Measurements from ENCODE around the gene HCFC2.
A peak's percentile ranks its signal among the peaks of the same experiment; 100 is the strongest.
"Not testable (repeated sequence)": the region's sequence is repeated elsewhere in the genome, so short reads cannot be mapped to it uniquely, and the experiment has no call there.

The HCFC2 gene

DNA sequence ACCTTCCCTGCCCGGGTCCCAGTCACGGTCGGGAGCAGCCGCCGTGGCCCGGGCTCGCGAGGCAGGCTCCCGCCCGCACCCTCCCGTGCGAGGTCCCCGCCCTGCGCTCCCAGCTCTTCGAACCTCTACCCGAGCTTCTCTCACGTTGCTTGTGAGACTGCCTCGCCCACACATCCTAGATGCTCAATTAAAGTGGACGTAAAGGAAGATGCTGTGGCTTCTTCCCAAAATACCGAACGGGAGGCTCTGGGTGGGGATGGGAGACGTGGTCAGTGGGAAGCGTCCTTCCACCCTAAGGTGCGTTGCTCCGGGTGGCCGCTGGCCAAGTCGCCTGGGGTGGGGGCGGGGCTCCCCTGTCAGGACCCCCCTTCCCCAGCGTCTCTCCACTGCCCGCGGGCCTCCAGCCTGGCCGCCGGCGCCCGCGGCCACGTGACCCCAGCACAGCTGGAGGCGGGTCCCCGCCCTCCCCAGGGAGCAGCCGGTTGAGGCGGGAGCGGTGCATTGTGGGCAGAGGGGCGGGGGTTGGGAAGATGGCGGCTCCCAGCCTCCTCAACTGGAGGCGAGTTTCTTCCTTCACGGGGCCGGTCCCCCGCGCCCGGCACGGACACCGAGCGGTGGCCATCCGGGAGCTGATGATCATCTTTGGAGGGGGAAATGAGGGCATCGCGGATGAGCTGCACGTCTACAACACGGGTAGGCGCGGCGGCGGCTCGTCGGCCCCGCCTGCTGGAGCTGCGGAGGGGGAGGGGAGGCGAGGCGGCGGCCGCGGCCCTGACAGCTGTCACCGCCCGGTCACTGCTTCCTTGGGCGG lies at the start of gene HCFC2:
TSS of gene HCFC2 (plus strand) at position 501 of the 811 bp plus-strand sequence. CDS start at position 531, 30 bp downstream.
- DNase-seq (ENCODE audit: low read depth): peak; percentile 71

DNA sequence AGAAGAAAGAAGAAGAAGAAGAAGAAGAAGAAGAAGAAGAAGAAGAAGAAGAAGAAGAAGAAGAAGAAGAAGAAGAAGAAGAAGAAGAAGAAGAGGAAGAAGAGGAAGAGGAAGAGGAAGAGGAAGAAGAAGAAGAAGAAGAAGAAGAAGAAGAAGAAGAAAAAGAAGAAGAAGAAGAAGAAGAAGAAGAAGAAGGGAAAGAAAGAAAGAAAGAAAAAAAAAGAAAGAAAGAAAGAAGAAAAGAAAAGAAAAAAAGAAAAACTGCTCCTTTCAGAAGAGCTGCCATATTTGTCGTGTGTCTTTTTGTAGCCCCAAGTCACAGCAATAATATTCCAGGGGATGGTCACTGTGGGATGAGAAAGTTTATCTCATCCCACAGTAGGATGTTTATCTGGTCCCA lies 42.5 kb upstream of the HCFC2 start:
- not testable (repeated sequence) for DNase-seq (ENCODE audit: low read depth)

DNA sequence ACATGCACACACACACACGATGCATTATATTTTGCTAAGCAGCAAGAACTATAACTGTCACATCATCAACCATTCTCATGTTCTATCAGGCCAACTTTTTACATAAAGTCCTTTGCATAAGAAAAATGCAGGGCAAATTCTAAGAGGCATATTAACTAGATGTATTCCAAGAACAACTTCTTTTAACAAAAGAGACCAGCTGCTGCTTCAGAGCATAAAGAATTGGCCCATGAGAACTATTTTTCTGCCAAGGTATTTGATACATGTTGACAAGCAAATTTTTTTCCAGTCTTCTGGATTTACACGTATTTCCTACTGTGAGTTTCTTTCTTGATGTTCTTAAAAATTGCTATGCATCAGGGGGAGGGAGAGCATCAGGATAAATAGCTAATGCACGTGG lies 41.5 kb upstream of the HCFC2 start:
- DNase-seq (ENCODE audit: low read depth): no peak

DNA sequence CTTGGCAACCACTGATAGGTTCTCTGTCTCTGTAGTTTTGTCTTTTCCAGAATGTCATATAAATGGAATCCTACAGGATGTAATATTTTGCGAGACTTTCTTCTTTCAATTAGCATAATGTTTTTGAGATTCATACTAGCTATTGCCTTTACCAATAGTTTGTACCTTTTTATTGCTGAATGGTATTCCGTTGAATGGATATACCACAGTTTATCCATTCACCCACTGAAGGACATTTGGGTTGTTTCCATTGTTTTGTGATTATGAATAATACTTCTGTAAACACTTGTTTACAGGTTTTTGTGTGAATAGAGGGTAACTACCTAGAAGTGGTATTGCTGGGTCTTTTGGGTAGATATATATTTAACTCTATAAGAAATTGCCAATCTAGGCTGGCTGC lies 40.6 kb upstream of the HCFC2 start:
- DNase-seq (ENCODE audit: low read depth): no peak

DNA sequence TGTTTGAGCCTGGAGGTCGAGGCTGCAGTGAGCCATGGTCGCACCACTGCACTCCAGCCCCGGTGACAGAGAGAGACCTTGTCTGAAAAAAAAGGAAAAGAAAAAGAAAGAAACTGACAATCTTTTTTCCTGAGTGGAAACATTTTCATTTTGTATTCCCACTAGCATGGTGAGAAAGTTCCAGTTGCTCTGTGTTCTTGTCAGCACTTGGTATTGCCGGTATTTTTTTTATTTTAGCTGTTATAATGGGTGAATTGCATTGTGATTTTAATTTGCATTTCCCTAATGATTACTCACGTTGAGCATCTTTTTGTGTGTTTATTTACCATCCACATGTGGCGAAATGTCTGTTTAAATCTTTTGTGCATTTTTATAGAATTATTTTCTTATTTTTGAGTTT lies 40.0 kb upstream of the HCFC2 start:
- no peak for DNase-seq (ENCODE audit: low read depth)

DNA sequence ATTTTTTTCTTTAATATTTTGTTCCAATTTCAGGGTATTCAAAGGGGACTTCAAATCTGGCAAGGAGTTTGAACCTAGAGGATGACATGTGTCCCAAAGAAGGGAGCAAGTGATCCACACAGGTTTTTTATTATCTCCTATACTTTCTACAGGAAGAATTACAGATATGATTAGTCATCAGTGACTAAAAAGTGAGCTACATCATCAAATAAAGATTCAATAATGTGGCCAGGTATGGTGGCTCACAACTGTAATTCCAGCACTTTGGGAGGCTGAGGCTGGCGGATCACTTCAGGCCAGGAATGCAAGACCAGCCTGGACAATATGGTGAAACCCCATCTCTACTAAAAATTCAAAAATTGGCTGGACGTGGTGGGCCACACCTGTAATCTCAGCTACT lies 38.6 kb upstream of the HCFC2 start:
- DNase-seq (ENCODE audit: low read depth): no peak

DNA sequence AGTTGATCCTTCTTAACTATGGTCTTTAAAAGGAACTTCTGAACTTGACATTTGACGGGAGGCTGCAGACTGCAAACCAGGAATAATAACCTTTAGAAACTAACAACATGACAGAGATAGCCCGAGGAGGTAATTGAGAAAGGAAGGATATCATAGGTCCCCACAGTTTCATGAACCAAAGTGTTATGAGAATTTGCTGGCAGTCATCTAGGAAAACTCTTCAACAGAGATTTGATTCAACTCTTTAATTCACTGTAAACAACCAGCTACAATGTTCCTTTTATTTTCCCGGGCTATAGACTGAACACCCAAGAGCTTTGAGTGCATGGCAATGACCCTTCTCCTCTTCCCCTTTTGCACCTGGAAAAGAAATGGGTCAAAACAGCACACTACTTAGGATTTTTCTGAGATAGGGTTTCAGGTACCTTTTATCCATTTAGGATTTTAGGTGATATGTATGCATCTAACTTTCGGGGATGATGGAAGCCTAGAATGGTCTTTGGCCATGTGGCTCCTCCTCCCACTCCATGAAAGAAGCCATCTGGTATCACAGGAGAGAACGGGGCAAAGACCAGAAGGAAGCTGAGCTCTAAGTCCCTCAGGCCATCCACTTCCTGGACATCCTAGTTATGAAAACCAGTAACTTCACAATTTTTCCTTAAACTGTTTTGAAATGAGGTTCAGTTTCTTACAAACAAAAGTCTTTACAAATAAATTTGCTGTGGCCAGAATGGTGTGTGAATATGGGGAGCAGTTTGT lies 37.3 kb upstream of the HCFC2 start:
- DNase-seq (ENCODE audit: low read depth): no peak

DNA sequence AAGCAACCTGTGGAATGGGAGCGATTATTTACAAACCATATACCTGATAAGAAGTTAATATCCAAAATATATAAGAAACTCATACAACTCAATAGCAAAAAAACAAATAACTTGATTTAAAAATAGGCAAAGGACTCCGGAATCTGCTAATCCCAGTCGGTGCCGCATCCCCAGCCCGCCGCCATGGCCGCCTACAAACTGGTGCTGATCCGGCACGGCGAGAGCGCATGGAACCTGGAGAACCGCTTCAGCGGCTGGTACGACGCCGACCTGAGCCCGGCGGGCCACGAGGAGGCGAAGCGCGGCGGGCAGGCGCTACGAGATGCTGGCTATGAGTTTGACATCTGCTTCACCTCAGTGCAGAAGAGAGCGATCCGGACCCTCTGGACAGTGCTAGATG lies 33.7 kb upstream of the HCFC2 start:
- DNase-seq (ENCODE audit: low read depth): not testable (repeated sequence)

DNA sequence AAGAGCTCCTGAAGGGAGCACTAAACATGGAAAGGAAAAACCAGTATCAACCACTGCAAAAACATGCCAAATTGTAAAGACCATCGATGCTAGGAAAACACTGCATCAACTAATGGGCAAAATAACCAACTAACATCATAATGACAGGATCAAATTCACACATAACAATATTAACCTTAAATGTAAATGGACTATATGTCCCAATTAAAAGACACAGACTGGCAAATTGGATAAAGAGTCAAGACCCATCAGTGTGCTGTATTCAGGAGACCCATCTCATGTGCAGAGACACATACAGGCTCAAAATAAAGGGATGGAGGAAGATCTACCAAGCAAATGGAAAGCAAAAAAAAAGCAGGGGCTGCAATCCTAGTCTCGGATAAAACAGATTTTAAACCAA lies 28.2 kb upstream of the HCFC2 start:
- DNase-seq (ENCODE audit: low read depth): not testable (repeated sequence)

DNA sequence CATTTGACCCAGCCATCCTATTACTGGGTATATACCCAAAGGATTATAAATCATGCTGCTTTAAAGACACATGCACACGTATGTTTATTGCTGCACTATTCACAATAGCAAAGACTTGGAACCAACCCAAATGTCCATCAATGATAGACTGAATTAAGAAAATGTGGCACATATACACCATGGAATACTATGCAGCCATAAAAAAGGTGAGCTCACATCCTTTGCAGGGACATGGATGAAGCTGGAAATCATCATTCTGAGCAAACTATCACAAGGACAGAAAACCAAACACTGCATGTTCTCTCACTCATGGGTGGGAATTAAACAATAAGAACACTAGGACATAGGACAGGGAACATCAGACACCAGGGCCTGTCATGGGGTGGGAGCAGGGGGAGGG lies 24.6 kb upstream of the HCFC2 start:
- DNase-seq (ENCODE audit: low read depth): not testable (repeated sequence)

DNA sequence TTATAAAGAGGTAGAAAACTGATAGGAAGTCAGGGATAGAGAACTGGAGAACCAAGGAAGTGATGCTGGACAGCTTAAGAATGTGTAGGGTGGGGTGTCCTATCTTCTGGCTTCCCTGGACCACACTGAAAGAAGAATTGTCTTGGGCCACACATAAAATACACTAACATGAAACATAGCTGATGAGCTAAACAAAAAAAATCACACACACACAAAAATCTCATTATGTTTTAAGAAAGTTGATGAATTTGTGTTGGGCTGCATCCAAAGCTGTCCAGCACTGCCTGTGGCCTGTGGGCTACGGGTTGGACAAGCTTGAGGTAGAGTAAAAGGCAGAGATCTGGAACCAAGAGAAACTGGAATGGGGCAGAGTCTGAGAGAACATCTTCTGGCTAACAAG lies 21.8 kb upstream of the HCFC2 start:
- no peak for DNase-seq (ENCODE audit: low read depth)

DNA sequence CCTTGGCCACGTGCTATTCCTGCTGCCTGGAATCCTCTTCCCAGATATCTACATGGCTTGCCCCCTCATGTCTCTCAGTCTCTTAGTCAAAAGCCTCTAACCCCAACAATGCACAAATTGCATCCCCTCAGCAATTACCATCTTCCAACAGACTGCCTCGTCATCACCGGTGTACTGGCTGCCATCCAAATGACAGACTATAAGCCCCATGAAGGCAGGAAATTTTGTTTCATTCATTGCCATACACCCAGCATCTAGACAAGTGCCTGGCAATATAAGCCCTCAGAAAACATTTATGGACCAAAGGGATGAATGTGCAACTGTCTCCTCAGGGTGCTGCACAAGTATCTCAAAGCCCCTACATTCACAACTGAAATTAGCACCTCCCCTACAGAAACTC lies 20.2 kb upstream of the HCFC2 start:
- DNase-seq (ENCODE audit: low read depth): no peak

DNA sequence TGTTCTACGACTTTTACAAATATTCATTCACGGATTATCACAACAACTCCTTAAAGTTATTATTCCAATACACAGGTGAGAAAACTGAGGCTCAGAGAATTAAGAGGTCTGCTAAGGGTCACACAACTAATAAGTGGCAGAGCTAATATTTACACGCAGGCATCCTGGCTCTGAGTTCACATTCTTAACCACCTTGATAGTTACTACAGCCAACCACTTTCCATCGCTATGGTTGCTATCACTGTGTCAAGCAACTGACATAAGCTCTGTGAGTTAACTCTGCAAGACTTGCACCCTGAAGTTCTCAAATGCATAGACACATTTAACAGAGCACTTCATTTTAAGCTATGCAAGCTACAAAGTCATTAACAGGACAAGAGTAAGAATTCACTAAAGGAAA lies 18.0 kb upstream of the HCFC2 start:
- no peak for DNase-seq (ENCODE audit: low read depth)

DNA sequence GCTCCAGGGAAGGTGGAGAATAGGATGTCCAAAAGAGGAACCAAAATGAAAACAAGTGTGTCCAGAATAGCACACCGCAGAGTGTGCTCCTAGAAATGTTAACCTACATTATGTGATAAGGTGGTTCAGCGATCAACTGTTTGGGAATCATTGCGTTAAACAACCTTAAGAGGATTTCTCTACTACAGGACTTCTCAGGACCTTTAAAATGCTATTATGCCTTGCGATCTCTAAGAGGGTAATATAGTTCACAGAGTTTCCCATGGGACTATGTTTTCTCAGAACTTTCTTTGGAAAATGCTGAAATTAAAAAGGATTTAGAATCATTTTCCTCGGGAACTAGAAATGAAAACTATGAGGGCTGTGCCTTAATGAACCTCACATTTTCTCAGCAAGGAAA lies 16.2 kb upstream of the HCFC2 start:
- DNase-seq (ENCODE audit: low read depth): no peak

DNA sequence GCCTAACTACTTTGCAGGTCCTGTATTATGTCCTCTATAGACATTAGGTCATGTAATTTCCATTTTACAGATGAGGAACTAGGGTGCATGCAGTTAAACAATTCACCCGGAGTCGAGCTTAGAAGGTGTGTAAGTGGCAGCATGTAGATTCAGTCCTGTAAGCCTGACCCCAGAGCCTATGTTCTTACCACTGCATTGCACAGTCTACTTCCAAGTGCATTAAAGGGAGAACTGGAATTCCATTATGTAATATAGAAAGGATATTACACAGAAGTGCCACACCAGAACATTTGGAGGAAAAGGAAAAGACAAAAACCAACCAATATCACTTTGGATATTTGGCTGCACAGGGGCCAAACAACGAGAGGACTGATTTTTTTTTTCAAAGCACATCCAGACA lies 15.5 kb upstream of the HCFC2 start:
- DNase-seq (ENCODE audit: low read depth): no peak

DNA sequence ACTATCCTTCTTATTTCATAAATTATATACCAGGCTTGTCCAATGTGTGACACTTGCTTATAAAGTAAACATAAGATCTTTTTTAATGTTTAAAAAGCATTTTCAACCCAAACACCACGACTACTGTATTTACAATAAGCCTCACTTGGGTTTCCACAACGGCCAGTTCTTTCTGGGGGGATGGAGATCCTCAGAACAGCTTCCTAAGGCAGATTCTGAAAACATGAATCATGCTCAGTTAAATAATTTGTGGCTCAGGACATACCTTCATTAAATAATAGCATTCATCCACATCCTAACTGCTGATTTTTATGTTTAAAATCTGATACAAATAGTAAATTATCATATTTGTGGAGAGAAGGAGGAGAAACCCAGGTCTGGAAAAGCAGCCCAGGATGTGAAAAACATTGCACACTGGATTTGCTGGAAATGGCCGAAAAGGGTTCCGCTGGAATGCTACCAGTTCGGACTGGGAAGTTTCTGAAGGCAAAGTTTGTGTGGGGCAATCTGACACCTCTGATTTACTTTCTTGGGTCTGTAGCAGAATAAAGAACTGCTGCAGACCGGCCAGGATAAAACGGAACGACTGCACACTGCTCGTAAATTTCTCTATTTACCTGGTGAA lies 14.9 kb upstream of the HCFC2 start:
- no peak for DNase-seq (ENCODE audit: low read depth)

DNA sequence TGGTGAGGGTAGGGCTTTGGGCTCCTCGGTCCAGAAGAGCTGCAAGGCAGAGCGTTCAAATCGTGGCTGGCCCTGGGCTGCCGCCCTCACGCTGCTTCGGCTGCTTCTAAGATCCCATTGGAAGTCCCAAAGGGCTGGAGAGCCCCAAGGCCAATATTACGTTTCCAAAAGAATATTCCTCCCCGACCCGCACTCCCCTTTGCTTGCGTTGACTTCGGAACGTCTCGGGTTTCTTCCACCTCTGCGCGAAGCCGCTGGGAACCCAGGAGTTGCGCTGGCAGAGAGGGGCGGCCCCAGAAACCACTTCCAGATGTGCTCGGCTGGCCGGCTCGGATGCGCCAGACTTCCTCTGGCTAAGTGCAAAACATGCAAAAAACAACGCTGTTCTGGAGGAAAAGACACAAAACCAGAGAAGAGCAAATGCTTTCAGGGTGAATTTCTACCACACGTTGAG lies 14.4 kb upstream of the HCFC2 start, which contains the start of gene GLT8D2:
TSS of gene GLT8D2 (minus strand) at position 285 of the 454 bp plus-strand sequence. CDS start 30,539 bp downstream, outside the sequence.
- DNase-seq (ENCODE audit: low read depth): no peak

DNA sequence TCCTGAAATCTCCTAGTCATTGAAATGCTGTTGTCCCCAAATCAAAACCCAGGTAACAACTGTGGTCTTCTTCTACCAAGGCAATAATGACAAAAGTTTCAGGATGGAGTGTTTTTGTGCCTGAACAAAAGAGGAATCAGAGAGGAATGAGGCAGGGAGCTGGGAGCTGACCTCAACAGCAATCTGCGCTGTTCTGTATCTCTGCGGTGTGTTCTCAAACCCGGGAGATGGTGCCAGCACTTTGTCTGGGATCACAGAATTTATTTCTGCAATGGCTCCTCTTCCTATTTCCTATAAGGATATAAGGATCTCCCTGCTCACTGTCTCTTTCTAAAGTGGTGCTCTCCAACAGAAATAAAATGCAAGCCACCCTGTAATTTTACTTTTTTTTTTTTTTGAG lies 13.9 kb upstream of the HCFC2 start:
- DNase-seq (ENCODE audit: low read depth): no peak

DNA sequence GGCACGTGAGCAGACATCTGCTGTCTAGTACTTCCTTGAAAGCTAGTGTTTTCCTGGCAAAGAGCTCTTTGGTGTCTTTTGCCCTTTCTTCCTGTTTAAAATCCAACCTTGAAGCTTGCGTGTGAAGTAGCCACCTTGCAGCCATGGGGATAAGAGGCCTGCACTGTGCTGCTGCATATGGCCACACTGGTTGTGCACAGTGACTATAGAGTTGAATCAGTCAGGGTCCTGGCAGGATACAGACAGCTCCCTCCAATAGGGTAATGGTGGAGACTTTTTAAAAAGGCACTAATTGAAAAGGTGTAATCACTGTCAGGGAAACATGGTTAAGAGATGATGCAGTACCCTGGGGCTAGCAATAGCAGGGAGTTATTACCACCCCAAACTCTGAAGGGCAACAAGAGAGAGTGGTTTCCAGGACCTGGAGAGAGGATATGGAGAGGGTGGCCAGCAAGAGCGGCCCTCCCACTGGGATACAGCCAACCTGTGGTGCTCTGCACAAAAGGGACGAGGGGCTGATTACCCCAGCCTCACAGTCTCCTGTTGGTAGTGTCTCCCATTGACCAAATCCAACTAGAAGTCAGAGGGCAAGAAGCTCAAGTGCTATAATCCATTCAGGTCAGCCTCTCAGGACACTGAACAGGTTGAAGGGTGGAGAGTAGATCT lies 9.5 kb upstream of the HCFC2 start:
- DNase-seq (ENCODE audit: low read depth): no peak

DNA sequence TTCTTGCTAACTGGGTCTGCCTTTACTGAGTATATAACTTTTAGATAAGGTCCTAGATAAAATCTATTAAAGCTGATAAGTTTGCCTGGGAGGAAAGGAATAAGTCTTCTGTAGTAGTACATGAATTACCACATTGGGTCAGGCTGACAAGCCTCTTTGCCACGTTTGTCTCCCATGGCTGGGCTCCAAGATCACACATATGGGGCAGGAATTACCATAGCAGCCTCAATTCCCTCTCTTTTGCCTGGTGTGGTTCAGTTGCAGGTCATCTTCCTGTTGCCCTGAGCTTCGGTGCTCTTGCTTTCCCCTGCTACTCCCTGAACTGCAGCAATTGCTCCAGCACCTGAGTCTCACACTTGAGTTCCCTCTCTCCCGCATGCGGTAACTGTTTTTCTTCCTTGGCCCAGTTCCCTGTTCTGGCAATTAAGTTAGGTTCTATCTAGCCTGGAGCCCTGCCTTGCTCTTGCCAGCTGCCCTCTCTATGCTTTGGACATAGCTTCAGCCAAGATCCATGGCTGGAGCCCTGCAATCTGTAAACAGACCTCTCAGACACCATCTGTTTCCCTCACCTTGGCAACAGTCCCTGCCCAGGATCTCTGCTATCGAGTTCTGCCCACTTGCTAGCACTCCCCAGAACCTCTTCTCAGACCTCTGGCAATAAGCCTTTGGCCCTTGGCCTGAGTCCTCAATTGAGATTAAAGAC lies 8.5 kb upstream of the HCFC2 start:
- no peak for DNase-seq (ENCODE audit: low read depth)

DNA sequence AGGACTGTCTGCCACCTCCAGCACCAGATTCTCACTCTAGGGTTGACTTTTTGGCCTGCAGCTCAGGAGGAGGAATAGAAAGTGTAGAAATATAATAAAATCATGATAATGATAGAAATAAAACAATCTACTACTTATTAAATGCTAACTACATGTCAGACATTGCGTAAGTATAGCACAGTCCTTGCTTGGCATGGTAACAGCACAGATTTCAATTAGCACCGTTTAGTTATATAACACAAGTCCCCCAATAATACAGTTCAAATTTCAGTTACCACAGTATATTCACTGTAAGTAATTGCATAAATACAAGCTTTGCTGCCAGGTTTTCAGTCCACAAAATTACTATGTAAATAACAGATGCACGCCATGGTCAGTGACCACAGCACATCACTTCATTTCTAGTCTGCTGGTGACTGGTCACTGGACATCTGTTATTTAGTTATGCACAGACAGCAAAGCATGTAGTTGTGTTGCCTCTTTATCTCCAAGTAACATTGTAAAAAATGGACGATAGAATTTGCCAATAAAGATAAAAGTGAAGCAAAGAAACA lies 7.8 kb upstream of the HCFC2 start:
- no peak for DNase-seq (ENCODE audit: low read depth)

All from stimulated activated CD8-positive, alpha-beta memory T cell treated with anti-CD3 and anti-CD28 coated beads, Interleukin-12 subunit alpha, Interleukin-12 subunit beta, amount 100 ng/mL, for 1 hour (primary cell).